HG03108 (cell line): ENCODE data around the gene ALLC.
"Not testable (repeated sequence)": the region's sequence is repeated elsewhere in the genome, so short reads cannot be mapped to it uniquely, and the experiment has no call there.

Source experiments
- ATAC-seq: cut with Tn5 transposase; IDR thresholded peaks from one replicate; pipeline ENCODE4 v1.9.1; 2021; ENCODE audit warnings: moderate library complexity; ENCODE audit not compliant: unreplicated experiment

Gene ALLC

GRCh38 chr2:3626118-3626811 lies 31.7 kb upstream of the ALLC start:
- no peak for ATAC-seq

GRCh38 chr2:3626812-3627499 lies 31.0 kb upstream of the ALLC start:
- ATAC-seq = no peak

- no peak for ATAC-seq
These were observed 30.4 kb upstream of the ALLC start for GRCh38 chr2:3627500-3628100.

- ATAC-seq = no peak
These were observed 29.7 kb upstream of the ALLC start for GRCh38 chr2:3628241-3628679.

- ATAC-seq = no peak
These were observed 29.2 kb upstream of the ALLC start for GRCh38 chr2:3628800-3629199.

- no peak for ATAC-seq
These were observed 27.4 kb upstream of the ALLC start for GRCh38 chr2:3630631-3631030.

GRCh38 chr2:3631161-3631850 lies 26.7 kb upstream of the ALLC start:
- no peak for ATAC-seq

GRCh38 chr2:3631851-3632659 lies 25.9 kb upstream of the ALLC start:
- no peak for ATAC-seq

GRCh38 chr2:3633089-3633981 lies 24.7 kb upstream of the ALLC start:
- ATAC-seq = no peak

- no peak for ATAC-seq
These were observed 23.9 kb upstream of the ALLC start for GRCh38 chr2:3633982-3634595.

GRCh38 chr2:3634596-3635121 lies 23.3 kb upstream of the ALLC start:
- ATAC-seq = no peak

GRCh38 chr2:3635171-3635974 lies 22.6 kb upstream of the ALLC start:
- no peak for ATAC-seq

GRCh38 chr2:3635975-3636327 lies 22.0 kb upstream of the ALLC start:
- not testable (repeated sequence) for ATAC-seq

GRCh38 chr2:3636586-3637310 lies 21.3 kb upstream of the ALLC start:
- no peak for ATAC-seq

- no peak for ATAC-seq
These were observed 20.7 kb upstream of the ALLC start for GRCh38 chr2:3637311-3637675.

- ATAC-seq = no peak
These were observed 20.1 kb upstream of the ALLC start for GRCh38 chr2:3637692-3638455.

GRCh38 chr2:3638456-3638810 lies 19.6 kb upstream of the ALLC start:
- no peak for ATAC-seq
